ENCODE measurements around the gene NTPCR.

DNA sequence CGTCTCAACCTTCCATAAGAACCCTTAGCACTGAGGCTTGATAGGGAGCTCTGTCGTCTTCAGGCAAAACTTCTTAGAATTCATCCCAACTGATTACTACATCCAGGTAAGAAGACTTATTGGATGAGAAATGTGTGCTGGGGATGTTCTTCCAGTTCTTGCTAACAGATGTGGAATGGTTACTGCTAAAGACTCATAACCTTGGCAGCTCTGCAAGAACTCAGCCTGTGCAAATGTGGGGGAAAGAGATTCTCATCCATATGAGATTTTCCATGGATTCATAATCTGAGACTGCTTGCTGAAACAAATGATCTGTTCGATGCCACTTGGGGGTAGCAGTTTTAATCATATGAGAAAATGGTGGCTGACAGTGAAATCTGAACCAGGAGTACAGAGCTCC is 48.2 kb downstream of the NTPCR start:
- TF ChIP-seq, protein P1, sequence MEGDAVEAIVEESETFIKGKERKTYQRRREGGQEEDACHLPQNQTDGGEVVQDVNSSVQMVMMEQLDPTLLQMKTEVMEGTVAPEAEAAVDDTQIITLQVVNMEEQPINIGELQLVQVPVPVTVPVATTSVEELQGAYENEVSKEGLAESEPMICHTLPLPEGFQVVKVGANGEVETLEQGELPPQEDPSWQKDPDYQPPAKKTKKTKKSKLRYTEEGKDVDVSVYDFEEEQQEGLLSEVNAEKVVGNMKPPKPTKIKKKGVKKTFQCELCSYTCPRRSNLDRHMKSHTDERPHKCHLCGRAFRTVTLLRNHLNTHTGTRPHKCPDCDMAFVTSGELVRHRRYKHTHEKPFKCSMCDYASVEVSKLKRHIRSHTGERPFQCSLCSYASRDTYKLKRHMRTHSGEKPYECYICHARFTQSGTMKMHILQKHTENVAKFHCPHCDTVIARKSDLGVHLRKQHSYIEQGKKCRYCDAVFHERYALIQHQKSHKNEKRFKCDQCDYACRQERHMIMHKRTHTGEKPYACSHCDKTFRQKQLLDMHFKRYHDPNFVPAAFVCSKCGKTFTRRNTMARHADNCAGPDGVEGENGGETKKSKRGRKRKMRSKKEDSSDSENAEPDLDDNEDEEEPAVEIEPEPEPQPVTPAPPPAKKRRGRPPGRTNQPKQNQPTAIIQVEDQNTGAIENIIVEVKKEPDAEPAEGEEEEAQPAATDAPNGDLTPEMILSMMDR (IDR thresholded peaks at IDR 0.05) = no peak
- no peak for TF ChIP-seq POLR2AphosphoS5 (IDR thresholded peaks at IDR 0.05)
- no peak for TF ChIP-seq POLR2A (IDR thresholded peaks at IDR 0.05)
